Immature natural killer cell (primary cell): ENCODE measurements around the gene BET1. TPM values are rescaled to one million over a fixed set of nuclear protein-coding genes. Genes with fewer than 3 reads are reported as not detected.

Source experiments
- polyA plus RNA-seq, 3 donors: library from polyadenylated mRNA; unstranded; fragments of 300-500 nt; fragmentation: Illumina TruSeq; gene quantifications; one replicate each; pipeline ENCODE4 v1.2.3, GENCODE V29; 2021

BET1 gene
- polyA plus RNA-seq, 3 donors from 2014 or later, result 11.2 to 16.8 (median 12.2) TPM

Other genes starting within 250 kb of the BET1 start
- gene TFPI2, start 113.6 kb downstream of the BET1 start, polyA plus RNA-seq, result not detected
- not detected for gene GNGT1, start 97.8 kb downstream of the BET1 start, polyA plus RNA-seq
- gene GNG11, start 82.6 kb downstream of the BET1 start, polyA plus RNA-seq, result 1 to 10 TPM; 1.1 to 8.5 (median 1.5) TPM